Type B pancreatic cell (in vitro differentiated cells): ENCODE data around the gene FMR1NB. TPM values are rescaled to one million over a fixed set of nuclear protein-coding genes. Genes with fewer than 3 reads are reported as not detected.

ENCODE experiments used
- DNase-seq: peaks from one replicate; pipeline ENCODE4 v3.0.0; 2021; ENCODE audit warnings: mixed read lengths; ENCODE audit not compliant: unreplicated experiment; ENCODE audit errors: extremely low spot score
- H3K27ac Mint-ChIP-seq: 2 replicates; pipeline ENCODE4 v1.8.0; 2021; ENCODE audit warnings: mild to moderate bottlenecking, mixed read lengths
- H3K27me3 Mint-ChIP-seq: 2 replicates; pipeline ENCODE4 v1.8.0; 2021; ENCODE audit warnings: mixed read lengths
- H3K36me3 Mint-ChIP-seq: 2 replicates; pipeline ENCODE4 v1.8.0; 2021; ENCODE audit warnings: mixed read lengths
- H3K4me1 Mint-ChIP-seq: one replicate; pipeline ENCODE4 v1.8.0; 2021; ENCODE audit warnings: mixed read lengths; ENCODE audit not compliant: unreplicated experiment
- H3K4me3 Mint-ChIP-seq: 2 replicates; pipeline ENCODE4 v1.8.0; 2021; ENCODE audit warnings: mild to moderate bottlenecking, mixed read lengths
- H3K9me3 Mint-ChIP-seq: 2 replicates; pipeline ENCODE4 v1.8.0; 2021; ENCODE audit warnings: mixed read lengths
- total RNA-seq: library from RNA; stranded (reverse); gene quantifications from 2 replicates; pipeline ENCODE4 v1.2.1, GENCODE V29; 2021; ENCODE audit warnings: low replicate concordance
- TF ChIP-seq, protein P1 (sequence below): fragments of 200-600 bp; sonication (generic); conservative IDR thresholded peaks from 2 replicates; pipeline ENCODE4 v1.5.0; 2021; ENCODE audit warnings: antibody characterized with exemption, mild to moderate bottlenecking

Gene FMR1NB
- total RNA-seq, 1 donor from 2014 or later = not detected

GRCh38 chrX:147950352-147950751, 30.8 kb upstream of the FMR1NB start:
- Mint-ChIP-seq H3K4me3 (no peak overlapping the region), H3K36me3 (peaks cover 5% of the 10 kb centered on the region), H3K27me3 (no peaks in the 10 kb centered on the region), H3K27ac (no peak overlapping the region), H3K4me1 (no peaks in the 10 kb centered on the region), H3K9me3 (no peaks in the 10 kb centered on the region)
- TF ChIP-seq, protein P1, sequence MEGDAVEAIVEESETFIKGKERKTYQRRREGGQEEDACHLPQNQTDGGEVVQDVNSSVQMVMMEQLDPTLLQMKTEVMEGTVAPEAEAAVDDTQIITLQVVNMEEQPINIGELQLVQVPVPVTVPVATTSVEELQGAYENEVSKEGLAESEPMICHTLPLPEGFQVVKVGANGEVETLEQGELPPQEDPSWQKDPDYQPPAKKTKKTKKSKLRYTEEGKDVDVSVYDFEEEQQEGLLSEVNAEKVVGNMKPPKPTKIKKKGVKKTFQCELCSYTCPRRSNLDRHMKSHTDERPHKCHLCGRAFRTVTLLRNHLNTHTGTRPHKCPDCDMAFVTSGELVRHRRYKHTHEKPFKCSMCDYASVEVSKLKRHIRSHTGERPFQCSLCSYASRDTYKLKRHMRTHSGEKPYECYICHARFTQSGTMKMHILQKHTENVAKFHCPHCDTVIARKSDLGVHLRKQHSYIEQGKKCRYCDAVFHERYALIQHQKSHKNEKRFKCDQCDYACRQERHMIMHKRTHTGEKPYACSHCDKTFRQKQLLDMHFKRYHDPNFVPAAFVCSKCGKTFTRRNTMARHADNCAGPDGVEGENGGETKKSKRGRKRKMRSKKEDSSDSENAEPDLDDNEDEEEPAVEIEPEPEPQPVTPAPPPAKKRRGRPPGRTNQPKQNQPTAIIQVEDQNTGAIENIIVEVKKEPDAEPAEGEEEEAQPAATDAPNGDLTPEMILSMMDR = no peak
- DNase-seq = no peak

DNA sequence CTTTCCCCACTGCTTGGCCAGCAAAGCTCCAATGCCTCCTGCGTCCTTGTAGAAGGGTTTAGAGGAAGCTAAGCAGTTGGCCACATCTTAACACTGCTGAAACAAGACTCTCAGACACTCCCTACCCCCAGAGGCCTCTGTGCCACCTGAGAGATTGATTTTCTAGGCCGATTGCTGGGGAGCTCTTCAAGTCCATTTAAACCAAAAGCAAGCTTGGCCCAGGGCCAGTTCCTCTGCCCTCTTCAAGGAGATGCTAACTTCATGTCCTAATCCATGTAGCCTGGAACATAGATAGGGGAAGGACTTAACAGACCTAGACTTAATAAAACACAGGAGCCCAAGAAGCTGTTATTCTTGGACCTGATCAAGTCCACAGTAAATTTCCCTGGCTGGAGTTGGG, 27.2 kb upstream of the FMR1NB start:
- H3K4me1 Mint-ChIP-seq = no peaks in the 10 kb centered on the region
- H3K27me3 Mint-ChIP-seq = no peaks in the 10 kb centered on the region
- DNase-seq = no peak
- H3K36me3 Mint-ChIP-seq = peaks cover 5% of the 10 kb centered on the region
- TF ChIP-seq, protein P1 = no peak
- H3K27ac Mint-ChIP-seq = no peak overlapping the region
- no peak overlapping the region for H3K4me3 Mint-ChIP-seq
- H3K9me3 Mint-ChIP-seq = peaks cover 10% of the 10 kb centered on the region

DNA sequence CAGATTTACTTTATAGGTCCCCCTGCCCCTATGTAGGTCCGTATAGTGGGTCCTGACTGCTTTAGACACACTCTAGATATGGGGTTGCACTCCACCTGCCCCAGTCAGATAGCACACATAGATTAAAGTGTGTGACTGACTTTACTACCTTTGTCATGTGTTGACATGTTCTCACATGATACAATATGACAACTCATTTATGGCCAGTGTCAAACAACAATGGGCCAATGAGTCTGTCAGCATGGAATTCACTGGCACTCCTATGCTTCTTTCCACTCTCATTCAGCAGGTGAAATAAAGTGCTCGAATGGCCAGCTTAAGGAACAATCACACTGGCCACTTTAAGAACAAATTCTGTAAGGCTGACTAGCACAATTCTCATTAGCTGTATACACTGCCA, 23.8 kb upstream of the FMR1NB start:
- Mint-ChIP-seq H3K4me1 (no peaks in the 10 kb centered on the region), H3K36me3 (no peaks in the 10 kb centered on the region), H3K4me3 (no peak overlapping the region), H3K27me3 (no peaks in the 10 kb centered on the region), H3K27ac (no peak overlapping the region), H3K9me3 (peaks cover 10% of the 10 kb centered on the region)
- no peak for DNase-seq
- TF ChIP-seq, protein P1 = no peak

DNA sequence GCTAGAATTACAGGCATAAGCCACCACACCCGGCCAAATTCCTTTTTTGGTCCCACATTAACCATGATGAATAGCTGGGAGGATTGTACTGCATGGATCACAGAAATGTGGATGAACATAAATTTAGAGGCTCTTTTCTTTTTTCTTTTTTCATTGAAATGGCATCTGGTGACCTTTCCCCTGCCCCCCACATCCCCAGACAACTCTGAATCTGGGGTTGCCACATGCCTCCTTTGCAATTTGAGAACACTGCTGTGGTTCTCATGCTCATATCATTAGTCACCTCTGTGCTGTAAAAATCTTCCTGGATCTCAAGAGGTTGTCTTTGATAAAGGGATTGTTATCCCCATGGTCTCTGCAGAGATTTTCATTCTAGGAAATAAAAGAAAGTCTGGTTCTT, 22.8 kb upstream of the FMR1NB start:
- Mint-ChIP-seq H3K4me1 (no peaks in the 10 kb centered on the region), H3K27ac (no peak overlapping the region), H3K9me3 (peaks cover 10% of the 10 kb centered on the region), H3K27me3 (no peaks in the 10 kb centered on the region), H3K36me3 (no peaks in the 10 kb centered on the region), H3K4me3 (no peak overlapping the region)
- TF ChIP-seq, protein P1 = no peak
- DNase-seq = no peak

- Mint-ChIP-seq H3K9me3 (peaks cover 11% of the 10 kb centered on the region), H3K4me1 (no peaks in the 10 kb centered on the region), H3K27ac (no peak overlapping the region), H3K36me3 (no peaks in the 10 kb centered on the region), H3K27me3 (no peaks in the 10 kb centered on the region), H3K4me3 (no peak overlapping the region)
- TF ChIP-seq, protein P1 = no peak
- no peak for DNase-seq
Observed at GRCh38 chrX:147960722-147961121, 20.4 kb upstream of the FMR1NB start.

DNA sequence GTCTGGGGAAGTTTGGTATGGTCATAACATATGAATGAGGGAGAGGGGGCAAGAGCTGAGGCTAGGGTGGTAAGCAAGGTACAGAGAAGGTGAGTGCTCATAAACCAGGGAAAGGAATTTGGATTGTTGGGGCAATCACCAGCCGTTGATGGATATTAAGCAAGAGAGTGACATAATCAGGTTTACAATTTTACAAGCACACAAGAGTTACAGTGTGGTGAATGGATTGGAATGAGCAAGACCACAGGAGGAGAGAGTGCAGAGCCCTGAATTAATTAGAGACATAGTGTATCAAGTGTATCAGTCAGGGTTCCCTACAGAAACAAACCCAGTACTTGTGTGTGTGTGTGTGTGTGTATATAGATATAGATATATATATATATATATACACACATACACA, 18.7 kb upstream of the FMR1NB start:
- TF ChIP-seq, protein P1 = no peak
- H3K36me3 Mint-ChIP-seq = no peaks in the 10 kb centered on the region
- no peak overlapping the region for H3K27ac Mint-ChIP-seq
- H3K27me3 Mint-ChIP-seq = no peaks in the 10 kb centered on the region
- H3K9me3 Mint-ChIP-seq = peaks cover 7% of the 10 kb centered on the region
- no peaks in the 10 kb centered on the region for H3K4me1 Mint-ChIP-seq
- H3K4me3 Mint-ChIP-seq = no peak overlapping the region
- no peak for DNase-seq
